NCI-H1417 treated with DMSO at 0.1 percent for 48 hours (cell line): Measurements from ENCODE around the gene ACSL1.

ENCODE experiments used
- DNase-seq: peaks from one replicate; lab custom pipeline; 2025; lab: John Stamatoyannopoulos, UW

Gene ACSL1

DNA sequence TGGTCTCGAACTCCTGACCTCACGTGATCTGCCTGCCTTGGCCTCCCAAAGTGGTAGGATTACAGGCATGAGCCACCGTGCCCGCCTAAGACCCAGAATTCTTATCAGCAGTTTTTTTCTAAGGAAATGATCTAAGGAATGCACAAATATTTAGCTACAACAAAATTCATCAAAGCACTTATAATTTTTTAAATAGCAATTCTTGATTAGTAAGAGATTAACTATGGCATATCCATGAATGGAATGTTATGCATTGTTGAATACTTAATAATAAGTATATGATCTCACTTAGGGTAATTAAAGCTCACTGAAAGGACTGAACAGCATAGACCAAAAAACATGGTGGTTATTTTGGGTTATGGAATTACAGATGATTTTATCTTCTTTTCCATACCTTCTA is 110.2 kb downstream of the ACSL1 start:
- DNase-seq, result no peak

DNA sequence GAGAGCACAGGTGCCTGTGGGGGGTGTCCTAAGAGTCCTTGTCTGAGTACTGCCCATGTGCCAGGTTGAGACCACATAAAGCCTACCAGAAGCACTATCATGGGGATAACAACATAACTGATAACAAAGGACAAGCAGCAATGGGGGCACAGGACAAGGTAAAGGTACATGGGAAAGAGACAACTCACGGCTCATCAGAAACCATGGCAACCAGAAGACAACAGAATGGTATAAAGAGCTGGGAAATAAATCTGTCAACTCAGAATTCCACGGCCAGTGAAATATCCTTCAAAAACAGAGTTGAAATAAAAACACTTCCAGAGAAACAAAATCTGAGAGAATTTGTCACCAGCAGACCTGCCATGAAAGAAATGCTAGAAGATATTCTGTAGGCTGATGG is 111.9 kb downstream of the ACSL1 start:
- no peak for DNase-seq

DNA sequence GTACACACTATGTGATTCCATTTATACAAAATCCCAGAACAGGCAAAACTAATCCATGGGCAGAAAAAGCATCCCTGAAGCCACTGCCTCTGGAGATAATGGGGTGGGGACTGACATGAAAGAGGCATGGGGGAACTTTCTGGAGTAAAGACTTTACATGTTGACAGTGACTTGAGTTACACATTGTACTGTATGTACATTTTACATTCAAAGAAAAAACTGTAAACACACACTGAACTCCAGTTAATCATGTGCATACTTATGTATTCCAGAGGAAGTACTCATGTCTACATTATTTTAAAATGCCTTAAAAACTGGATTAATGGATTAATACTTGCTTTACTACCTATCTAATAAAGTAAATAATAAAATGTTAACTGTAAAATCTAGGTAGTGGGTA is 113.4 kb downstream of the ACSL1 start:
- no peak for DNase-seq

DNA sequence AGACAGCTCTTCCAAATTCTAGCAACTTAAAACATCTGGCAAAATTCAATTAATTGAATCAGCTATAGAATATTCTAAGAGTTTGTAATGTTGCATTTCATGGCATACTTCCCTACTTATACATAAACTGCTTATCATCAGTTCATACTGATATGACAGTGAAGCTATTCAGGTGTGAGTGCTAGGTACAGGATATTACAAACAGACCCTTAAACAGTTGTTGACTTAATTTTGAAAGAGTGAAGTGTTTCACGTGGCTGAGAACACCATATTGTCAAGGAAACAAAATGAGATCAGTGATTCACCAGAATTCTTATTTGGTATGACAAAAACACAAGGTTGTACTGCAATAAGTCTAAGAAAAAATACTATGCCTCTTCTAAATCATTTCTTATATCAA is 119.3 kb downstream of the ACSL1 start:
- no peak for DNase-seq

DNA sequence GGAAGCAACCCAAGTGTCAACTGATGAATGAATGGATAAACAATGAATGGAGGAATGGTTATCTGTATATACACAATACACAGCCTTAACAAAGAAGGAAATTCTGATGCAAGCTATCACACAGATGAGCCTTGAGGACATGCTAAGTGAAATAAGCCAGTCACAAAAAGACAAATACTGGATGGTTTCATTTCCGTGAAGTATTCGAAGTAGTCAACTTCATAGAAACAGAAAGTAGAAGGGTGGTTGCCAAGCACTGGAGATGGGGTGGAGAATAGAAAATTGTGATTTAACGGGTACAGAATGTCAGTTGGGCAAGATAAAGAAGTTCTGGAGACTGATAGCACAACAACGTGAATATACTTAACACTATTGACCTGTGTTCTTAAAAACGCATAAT is 120.1 kb downstream of the ACSL1 start:
- no peak for DNase-seq
